SH-SY5Y (cell line): Measurements from ENCODE around the gene OR10K2.

Experiments used
- GATA2 ChIP-seq: IDR thresholded peaks from 2 replicates; pipeline ENCODE4 v1.6.1; 2011; ENCODE audit warnings: mild to moderate bottlenecking, low read depth, low read length
- GATA3 ChIP-seq: IDR thresholded peaks from 2 replicates; pipeline ENCODE4 v1.6.1; 2011; ENCODE audit warnings: low read depth, mild to moderate bottlenecking, low read length, moderate library complexity

Gene OR10K2

GRCh38 chr1:158426137-158426536, at the start of gene OR10K2:
Gene OR10K2, minus strand, starts transcription at chr1:158426237. Its CDS starts 5,371 bp downstream, at chr1:158420866.
- TF ChIP-seq GATA3 (no peak), GATA2 (no peak)

- TF ChIP-seq GATA3 (no peak), GATA2 (no peak)
Observed at GRCh38 chr1:158471920-158472319, 45.9 kb upstream of the OR10K2 start, which contains the start of gene OR10R2. Gene OR10R2, plus strand, starts transcription at chr1:158472220. Its CDS starts 106 bp downstream, at chr1:158472326.

- TF ChIP-seq GATA2 (no peak), GATA3 (no peak)
Observed at GRCh38 chr1:158461534-158461933, 35.5 kb upstream of the OR10K2 start, which contains the start of gene OR10K1. Gene OR10K1, plus strand, starts transcription at chr1:158461834. Its CDS starts 3,728 bp downstream, at chr1:158465562.

- no peak for TF ChIP-seq GATA2
- no peak for TF ChIP-seq GATA3
Observed at GRCh38 chr1:158458263-158458662, 32.2 kb upstream of the OR10K2 start.

- TF ChIP-seq GATA3 (no peak), GATA2 (no peak)
Observed at GRCh38 chr1:158457246-158457645, 31.2 kb upstream of the OR10K2 start.

- no peak for TF ChIP-seq GATA2
- TF ChIP-seq GATA3: no peak
Observed at GRCh38 chr1:158454537-158454936, 28.5 kb upstream of the OR10K2 start.

- TF ChIP-seq GATA3: no peak
- TF ChIP-seq GATA2: no peak
Observed at GRCh38 chr1:158445376-158445775, 19.3 kb upstream of the OR10K2 start.

- no peak for TF ChIP-seq GATA3
- no peak for TF ChIP-seq GATA2
Observed at GRCh38 chr1:158434741-158435140, 8.7 kb upstream of the OR10K2 start.

- TF ChIP-seq GATA2 (no peak), GATA3 (no peak)
Observed at GRCh38 chr1:158425027-158425426, 1.0 kb downstream of the OR10K2 start.

- TF ChIP-seq GATA3 (no peak), GATA2 (no peak)
Observed at GRCh38 chr1:158422212-158422611, 3.8 kb downstream of the OR10K2 start.

- TF ChIP-seq GATA2: no peak
- TF ChIP-seq GATA3: no peak
Observed at GRCh38 chr1:158417586-158417985, 8.5 kb downstream of the OR10K2 start.

GRCh38 chr1:158414651-158415345, 11.2 kb downstream of the OR10K2 start:
- TF ChIP-seq GATA2 (no peak), GATA3 (no peak)

GRCh38 chr1:158407092-158407491, 18.9 kb downstream of the OR10K2 start:
- no peak for TF ChIP-seq GATA2
- TF ChIP-seq GATA3: no peak

GRCh38 chr1:158400871-158401270, 25.2 kb downstream of the OR10K2 start:
- TF ChIP-seq GATA3 (no peak), GATA2 (no peak)

GRCh38 chr1:158398818-158399514, 27.1 kb downstream of the OR10K2 start, which contains the start of gene OR10T2:
Gene OR10T2, minus strand, starts transcription at chr1:158399466. Its CDS starts 0 bp downstream, at chr1:158399466.
- TF ChIP-seq GATA2: no peak

GRCh38 chr1:158396646-158397045, 29.4 kb downstream of the OR10K2 start:
- no peak for TF ChIP-seq GATA2
- TF ChIP-seq GATA3: no peak
